ENCODE data around the gene NFIL3.
"Not testable (repeated sequence)": the region's sequence is repeated elsewhere in the genome, so short reads cannot be mapped to it uniquely, and the experiment has no call there.

The NFIL3 gene

DNA sequence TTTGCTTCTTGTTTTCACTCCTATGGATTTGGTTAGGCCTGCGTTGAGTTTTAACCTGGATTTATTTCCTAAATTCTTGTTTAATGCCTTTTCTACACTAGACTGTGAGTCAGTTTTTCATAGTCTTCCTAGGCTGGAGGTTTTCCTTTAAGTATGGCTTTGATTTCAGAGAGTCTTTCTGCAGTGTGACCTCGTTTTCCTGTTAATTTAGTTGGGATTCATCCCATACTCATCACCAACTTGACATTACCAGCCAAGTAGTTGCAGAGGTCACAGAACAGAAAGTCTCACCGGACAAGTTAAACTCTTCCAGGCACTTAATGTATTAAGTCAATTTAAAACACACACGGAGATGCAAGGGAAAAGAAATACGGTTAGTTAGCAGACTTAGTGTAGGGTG is 32.2 kb downstream of the NFIL3 start:
- in situ Hi-C loops (cut with HindIII; ENCODE audit: low sequenced_read_pairs), result no loop called here

GRCh38 chr9:91389686-91390085 is 33.9 kb downstream of the NFIL3 start:
- H3K4me3 ChIP-seq (ENCODE audit: low read depth, low read length); in situ Hi-C loops (cut with HindIII; ENCODE audit: low sequenced_read_pairs); DNase-seq (ENCODE audit: low read depth): not testable (repeated sequence)

More for the DNA sequence above, 32.2 kb downstream of the NFIL3 start:
- DNase-seq (ENCODE audit: low read depth), result no peak
- H3K4me3 ChIP-seq (ENCODE audit: low read depth, low read length), result no peak overlapping the region
- TF ChIP-seq CTCF (IDR thresholded peaks at IDR 0.05; ENCODE audit: low read depth, low read length, missing control alignments), result no peak

DNA sequence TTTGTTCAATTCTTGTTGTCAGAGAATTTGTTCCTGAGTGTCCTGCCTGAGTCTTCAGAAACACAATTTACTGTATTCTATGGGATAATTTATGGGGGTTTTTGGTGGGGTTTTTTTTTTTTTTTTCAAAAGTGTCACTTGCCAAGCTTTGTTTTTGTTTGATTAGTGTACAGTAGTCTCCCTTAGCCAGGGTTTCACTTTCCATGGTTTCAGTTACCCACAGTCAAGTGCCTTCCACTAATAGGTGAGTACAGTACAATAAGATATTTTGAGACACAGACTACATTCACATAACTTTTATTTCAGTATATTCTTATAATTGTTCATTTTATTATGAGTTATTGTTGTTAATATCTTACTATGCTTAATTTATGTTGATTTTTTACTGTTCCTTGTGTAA is 36.9 kb downstream of the NFIL3 start:
- TF ChIP-seq CTCF (IDR thresholded peaks at IDR 0.05; ENCODE audit: low read depth, low read length, missing control alignments), result no peak
- DNase-seq (ENCODE audit: low read depth), result no peak
- in situ Hi-C loops (cut with HindIII; ENCODE audit: low sequenced_read_pairs), result no loop called here
- no peak overlapping the region for H3K4me3 ChIP-seq (ENCODE audit: low read depth, low read length)

GRCh38 chr9:91384954-91385353 is 38.7 kb downstream of the NFIL3 start:
- in situ Hi-C loops (cut with HindIII; ENCODE audit: low sequenced_read_pairs), result no loop called here
- no peak for DNase-seq (ENCODE audit: low read depth)
- H3K4me3 ChIP-seq (ENCODE audit: low read depth, low read length), result no peak overlapping the region
- TF ChIP-seq CTCF (IDR thresholded peaks at IDR 0.05; ENCODE audit: low read depth, low read length, missing control alignments), result no peak

DNA sequence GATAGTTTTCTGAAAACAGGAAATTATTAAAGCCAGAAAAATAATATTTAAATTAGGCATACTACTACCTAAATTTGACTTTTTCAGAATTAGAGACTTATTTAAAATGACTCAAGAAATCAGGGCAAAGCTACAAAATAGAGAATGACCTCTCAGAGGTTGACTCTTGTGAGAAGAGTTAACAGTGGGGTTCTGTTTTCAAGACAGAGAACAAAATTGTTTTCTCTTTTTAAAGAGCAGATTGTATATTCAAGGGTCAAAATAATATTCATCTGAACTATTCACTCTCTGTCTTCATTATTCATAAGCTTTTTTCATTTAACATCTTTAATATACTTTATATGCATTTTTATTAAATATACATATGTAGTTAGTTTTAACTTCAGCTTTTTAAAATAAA is 40.1 kb downstream of the NFIL3 start:
- no peak for TF ChIP-seq CTCF (IDR thresholded peaks at IDR 0.05; ENCODE audit: low read depth, low read length, missing control alignments)
- in situ Hi-C loops (cut with HindIII; ENCODE audit: low sequenced_read_pairs), result no loop called here

GRCh38 chr9:91382298-91382697 is 41.3 kb downstream of the NFIL3 start:
- in situ Hi-C loops (cut with HindIII; ENCODE audit: low sequenced_read_pairs), result no loop called here
- no peak for TF ChIP-seq CTCF (IDR thresholded peaks at IDR 0.05; ENCODE audit: low read depth, low read length, missing control alignments)
- H3K4me3 ChIP-seq (ENCODE audit: low read depth, low read length), result no peak overlapping the region
- no peak for DNase-seq (ENCODE audit: low read depth)

More for the DNA sequence above, 40.1 kb downstream of the NFIL3 start:
- H3K4me3 ChIP-seq (ENCODE audit: low read depth, low read length), result no peak overlapping the region
- no peak for DNase-seq (ENCODE audit: low read depth)

DNA sequence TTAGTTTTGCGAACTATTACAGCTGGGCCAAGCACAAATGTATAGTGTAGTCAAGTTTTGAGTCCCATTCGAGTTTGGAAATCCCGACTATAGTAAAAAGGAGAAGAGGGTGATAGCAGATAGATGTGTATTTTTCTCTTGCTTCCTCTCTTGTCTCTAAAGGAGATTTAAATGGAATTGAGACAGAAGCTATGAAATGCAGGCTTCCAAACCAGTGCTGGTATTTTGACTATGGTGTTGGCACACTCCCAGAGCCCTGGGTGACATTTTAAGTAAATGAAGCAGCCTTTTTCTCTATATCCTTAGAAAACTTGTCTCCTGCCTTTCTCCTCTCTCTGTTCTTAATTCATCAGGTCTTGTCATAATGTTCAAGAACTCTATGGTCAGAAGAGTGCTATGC is 44.2 kb downstream of the NFIL3 start:
- no peak overlapping the region for H3K4me3 ChIP-seq (ENCODE audit: low read depth, low read length)
- no peak for DNase-seq (ENCODE audit: low read depth)
- no peak for TF ChIP-seq CTCF (IDR thresholded peaks at IDR 0.05; ENCODE audit: low read depth, low read length, missing control alignments)
- in situ Hi-C loops (cut with HindIII; ENCODE audit: low sequenced_read_pairs), result no loop called here
